ENCODE data around the gene INHA.

INHA gene

GRCh38 chr2:219559156-219559915 lies 12.8 kb upstream of the INHA start:
- FAIRE-seq: no peak

DNA sequence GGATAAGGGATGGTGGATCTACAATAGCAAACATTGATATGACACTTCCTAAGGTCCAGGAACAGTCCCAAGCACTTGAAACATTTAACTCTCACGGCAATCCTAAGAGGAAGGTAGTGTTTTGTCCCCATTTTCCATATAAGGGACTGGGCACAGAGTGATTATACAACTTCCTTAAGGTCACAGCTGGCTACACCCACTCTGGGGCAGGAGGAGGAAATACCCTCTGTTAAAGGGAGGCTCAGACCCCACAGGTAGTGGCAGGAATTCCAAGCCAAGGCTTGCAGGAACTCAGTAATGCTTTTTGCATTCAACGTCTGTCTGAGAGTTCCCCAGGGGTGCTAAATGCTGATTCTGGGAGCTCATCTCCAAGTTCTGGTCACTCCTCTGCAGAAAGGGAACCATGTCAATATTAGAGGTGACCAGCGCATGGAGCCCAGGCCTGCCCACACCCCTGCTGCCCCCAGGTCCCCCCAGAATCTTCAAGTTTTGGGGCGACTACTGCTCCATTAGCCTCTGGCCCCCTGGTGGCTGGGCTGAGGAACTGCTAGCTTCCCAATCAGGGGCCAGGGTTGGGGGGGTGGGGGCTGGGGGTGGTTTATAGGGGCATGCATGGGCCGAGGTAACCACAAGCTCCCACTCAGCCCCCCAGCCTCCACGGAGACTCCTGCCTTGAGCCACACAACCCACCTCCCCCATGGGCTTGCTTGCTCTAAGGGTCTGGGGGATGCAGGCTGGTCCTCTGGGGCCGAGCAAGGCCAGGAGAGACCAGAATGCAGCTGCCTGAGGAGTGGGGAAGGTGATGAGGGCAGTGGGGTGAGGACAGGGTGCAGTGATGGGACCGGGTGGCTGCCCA lies 11.8 kb upstream of the INHA start:
- no peak for FAIRE-seq

GRCh38 chr2:219560893-219561178 lies 11.3 kb upstream of the INHA start:
- no peak for FAIRE-seq

DNA sequence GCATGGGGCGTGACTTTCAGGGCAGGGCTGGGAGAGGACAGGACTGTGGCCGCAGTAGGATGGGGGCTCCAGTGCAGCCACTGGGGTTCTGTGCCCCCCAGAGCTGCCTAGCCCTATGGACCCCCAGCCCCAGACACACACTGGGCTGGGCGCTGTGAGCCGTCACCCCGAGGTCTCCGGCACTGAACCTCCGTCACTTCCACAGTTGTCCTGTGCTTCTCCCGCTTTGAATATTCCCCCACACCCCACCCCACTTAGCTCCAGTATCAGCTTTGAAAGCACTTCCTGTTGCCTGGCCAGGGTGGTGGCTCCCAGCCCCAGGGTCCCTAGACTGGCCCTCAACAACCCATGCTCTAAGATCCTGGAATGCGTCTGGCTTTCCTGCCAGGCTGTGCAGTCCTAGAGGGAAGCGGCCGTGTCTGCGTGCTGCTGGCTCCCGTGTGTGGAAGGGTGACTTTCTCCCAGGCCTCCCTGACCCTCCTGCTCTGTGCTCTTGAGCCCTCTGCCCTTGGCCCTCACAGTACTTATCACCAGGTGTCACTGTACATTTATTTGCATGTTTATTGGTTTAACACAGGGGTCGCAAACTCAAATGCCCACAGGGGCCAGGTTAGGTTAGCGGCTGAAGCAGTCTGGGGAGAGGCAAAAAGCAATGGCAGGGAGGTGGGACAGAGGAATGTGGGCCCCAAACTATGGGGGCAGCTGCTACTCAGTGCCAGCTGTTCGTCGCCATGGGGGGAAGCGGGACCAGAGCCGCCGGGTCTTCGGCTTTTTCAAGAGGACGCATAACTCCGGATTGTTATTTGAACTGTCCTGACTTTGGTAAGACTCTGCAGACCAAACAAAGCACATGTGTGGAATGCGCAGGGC lies 10.7 kb upstream of the INHA start:
- FAIRE-seq: no peak

- no peak for FAIRE-seq
Measured at GRCh38 chr2:219562049-219563020, 9.8 kb upstream of the INHA start.

DNA sequence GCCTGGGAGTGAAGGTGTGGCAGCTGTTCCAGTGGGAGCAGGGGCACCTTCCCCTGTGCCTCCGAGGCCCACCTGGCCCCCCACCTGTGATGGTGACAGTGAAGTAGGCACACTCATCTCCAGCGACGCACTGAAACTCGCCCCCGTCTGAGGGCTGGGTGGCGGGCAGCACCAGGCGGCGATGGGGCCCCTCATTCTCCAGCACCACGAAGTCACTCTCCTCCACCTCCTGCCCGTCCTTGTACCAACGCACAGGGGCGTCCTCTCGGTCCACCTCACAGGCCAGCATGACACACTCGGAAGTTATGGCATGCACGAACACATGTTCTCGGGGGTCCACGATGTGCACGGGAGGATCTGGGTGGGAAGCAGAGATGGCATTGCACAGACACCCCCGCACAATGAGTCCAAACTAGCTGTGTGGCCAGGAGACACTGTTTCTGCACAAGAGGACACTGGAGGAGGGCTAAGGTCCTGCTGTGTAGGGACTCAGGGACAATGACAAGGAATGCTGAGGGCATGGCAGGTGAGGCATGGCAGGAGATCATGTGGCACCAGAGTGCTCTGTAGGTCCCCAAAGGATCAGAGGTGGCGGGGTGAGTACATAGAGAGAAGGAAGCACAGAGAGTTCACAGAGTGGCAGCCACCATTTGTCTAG lies 8.7 kb upstream of the INHA start:
- no peak for FAIRE-seq

- FAIRE-seq: no peak
Measured at GRCh38 chr2:219565130-219566080, 6.7 kb upstream of the INHA start.

DNA sequence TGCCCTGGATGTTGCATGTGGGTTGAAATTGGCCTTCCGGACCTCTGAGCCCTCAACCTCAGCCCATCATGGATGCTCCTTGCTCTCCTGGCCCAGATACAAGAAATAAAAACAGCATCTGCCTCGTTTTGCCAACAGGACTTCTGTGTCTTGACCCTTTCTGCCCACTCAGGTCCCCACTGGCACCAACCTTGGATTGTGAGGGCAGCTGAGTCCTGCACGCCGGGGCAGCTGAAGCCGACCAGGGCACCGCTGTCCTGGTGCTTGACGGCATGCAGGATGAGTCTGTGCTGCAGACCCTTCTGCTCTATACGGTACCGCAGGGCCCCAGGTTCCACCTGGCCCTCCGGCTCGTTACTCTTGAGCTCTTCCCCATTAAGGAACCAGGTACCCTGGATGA lies 5.5 kb upstream of the INHA start:
- FAIRE-seq: no peak

DNA sequence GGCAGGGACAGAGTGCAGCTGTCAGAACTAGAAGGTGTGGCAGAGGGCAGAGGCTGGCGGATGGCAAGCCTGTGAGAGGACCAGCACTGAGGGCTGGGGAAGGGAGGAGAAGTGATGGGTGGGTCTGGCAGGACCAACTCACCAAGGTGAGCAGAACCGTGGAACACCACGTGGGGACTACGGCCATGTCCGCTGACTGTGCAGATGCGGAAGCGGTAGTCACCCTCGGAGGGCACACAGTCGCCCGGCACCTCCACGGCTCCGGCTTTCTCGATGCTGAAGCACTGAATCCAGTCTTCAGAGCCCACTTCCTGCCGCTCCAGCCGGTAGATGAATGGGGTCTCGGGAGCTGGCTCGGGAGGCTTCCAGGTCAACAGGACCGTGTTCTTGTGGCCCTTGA lies 5.0 kb upstream of the INHA start:
- FAIRE-seq: no peak

DNA sequence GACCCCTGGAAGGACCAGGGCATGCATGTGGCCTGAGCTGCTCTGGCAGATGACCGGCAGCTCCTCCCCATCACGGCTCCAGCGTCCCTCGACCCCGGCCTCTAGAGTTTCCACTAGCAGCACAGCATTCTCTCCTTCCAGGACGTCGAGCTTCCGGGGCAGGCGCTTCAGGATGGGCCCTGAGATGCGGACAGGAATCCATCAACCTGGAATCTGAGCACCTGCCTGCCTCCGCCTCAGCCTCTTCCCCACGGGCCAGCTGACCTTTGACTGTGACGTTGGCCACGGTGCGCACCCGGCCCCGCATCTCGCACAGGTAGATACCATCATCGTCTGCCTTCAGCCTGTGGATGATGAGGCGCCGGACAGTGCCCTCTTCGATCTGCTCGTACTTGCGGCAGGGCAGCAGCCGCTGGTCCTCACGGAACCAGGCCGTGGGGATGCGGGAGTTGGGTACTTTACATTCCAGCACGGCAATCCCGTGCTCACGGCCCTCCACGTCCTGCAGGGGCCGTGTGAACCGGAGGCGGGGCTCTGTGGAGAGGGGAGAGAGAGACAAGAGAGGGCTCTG lies 4.2 kb upstream of the INHA start:
- no peak for FAIRE-seq

GRCh38 chr2:219569041-219569440 lies 3.1 kb upstream of the INHA start:
- FAIRE-seq: no peak

GRCh38 chr2:219569635-219570034 lies 2.5 kb upstream of the INHA start:
- FAIRE-seq: no peak

DNA sequence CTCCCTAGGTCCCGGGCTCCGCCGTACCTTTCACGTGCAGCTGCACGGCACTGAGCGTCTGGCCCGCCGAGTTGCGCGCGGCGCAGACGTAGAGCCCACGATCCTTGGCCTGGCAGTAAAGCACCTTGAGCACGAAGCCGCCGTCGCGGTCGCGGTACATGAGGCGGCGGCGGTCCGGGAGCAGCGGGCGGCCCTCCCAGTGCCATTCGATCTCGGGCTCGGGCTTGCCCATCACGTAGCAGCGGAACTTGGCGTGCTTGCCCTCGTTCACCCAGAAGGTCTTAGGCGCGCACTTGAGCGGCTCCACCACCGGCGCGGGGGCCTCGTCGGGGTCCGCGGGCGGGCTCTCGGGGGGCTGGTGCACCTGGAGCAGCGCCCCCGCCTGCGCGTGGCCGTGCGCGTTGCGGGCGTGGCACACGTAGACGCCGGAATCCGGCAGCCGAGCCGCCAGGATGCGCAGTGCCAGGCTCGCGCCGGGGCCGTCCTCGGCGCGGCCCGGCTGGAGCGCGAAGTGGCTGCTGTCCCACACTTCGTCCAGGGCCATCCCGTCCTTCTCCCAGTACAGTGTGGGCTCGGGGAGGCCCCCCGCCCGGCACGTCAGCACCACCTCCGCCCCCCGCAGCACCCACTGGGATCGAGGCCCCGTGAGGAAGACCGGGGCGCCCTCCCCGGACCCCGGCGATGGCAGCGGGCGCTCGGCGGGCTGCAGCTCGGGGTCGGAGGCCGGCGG lies 1.8 kb upstream of the INHA start:
- FAIRE-seq: no peak

DNA sequence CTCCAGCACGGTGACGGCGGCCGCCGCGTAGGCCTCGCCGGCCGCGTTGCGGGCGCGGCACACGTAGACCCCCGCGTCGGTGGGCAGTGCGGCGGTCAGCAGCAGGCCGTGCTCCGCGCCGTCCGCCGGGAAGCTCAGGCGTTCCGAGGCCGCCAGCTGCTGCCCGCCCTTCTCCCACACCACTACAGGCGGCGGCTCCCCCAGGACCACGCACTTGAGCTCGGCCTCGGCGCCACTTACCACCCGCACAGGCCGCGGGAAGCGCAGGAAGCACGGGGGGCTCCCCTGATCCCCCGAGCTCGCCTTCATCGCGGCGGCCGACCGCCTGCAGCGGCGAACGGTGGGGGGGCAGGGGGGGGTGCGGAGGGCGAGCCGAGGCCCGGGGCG lies 1.2 kb upstream of the INHA start:
- FAIRE-seq: no peak

DNA sequence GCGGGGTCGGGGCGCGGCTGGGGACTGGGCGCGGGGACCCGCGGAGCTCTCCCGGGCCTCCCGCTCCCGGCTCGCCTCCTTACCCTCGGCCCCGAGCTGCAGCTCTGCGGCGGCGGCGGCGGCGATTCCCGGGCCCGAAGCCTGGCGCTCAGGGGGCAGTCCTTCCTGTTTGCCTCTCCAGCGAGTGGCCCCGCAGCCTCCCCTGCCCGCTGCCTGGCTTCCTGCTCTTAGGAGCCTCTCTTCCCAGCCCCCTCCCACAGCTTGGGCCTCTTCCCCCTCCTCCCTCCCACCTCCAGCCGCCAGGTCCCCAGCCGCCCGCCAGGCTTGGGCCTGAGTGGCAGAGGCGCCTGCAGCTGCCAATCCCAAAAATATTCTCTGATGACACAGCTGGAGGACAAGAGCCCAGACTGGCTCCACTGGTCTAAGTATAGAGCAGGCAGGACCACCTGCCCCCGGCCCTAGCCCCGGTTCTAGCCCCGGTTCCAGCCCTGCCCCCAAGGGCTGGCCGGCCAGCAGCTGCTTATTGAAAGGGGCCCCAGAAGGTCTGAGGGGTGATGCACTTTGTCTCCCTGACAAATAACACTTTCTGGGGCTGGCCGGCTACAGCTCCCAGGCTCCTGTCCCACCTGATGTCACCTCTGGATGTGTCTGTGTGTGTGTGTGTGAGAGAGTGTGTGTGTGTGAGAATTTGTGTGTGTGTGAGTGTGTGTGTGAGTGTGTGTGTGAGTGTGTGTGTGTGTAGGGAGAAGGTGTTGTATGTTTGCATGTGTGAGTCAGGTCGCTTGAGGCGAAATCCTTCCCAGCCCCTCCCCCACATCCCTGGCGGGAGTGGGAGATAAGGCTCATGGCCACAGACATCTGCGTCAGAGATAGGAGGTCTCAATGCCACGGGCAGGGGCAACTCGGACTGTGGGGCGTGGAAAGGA lies 536 bp upstream of the INHA start, which contains the start of gene OBSL1:
TSS of gene OBSL1 (minus strand) at position 229 of the 926 bp plus-strand sequence. CDS start 307 bp downstream, outside the sequence.
- no peak for FAIRE-seq

GRCh38 chr2:219573166-219573565 lies 1.1 kb downstream of the INHA start:
- FAIRE-seq: no peak

DNA sequence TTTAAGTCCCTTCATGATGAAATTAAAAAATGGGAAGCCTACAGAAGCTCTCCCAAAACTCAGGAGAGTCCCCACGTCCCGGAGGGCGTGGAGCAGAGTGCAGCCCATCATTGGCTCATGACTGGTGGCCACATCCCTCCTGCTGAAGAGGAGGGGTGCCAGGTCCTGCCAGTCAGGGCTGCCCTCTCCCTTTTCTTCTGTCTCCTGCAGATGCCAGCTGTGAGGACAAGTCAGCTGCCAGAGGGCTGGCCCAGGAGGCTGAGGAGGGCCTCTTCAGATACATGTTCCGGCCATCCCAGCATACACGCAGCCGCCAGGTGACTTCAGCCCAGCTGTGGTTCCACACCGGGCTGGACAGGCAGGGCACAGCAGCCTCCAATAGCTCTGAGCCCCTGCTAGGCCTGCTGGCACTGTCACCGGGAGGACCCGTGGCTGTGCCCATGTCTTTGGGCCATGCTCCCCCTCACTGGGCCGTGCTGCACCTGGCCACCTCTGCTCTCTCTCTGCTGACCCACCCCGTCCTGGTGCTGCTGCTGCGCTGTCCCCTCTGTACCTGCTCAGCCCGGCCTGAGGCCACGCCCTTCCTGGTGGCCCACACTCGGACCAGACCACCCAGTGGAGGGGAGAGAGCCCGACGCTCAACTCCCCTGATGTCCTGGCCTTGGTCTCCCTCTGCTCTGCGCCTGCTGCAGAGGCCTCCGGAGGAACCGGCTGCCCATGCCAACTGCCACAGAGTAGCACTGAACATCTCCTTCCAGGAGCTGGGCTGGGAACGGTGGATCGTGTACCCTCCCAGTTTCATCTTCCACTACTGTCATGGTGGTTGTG lies 2.6 kb downstream of the INHA start:
- FAIRE-seq: no peak
